HG03457 (cell line): ENCODE data around the gene SLC29A3.

Experiments used
- ATAC-seq: cut with Tn5 transposase; IDR thresholded peaks from one replicate; pipeline ENCODE4 v1.9.1; 2021; ENCODE audit warnings: moderate number of reproducible peaks; ENCODE audit not compliant: unreplicated experiment

The SLC29A3 gene

GRCh38 chr10:71319800-71320392 is 837 bp downstream of the SLC29A3 start:
- no peak for ATAC-seq

GRCh38 chr10:71320592-71320991 is 1.5 kb downstream of the SLC29A3 start:
- no peak for ATAC-seq

- ATAC-seq, result no peak
Observed at GRCh38 chr10:71321386-71321785, 2.3 kb downstream of the SLC29A3 start.

GRCh38 chr10:71323407-71323806 is 4.3 kb downstream of the SLC29A3 start:
- no peak for ATAC-seq

GRCh38 chr10:71324743-71325142 is 5.7 kb downstream of the SLC29A3 start:
- ATAC-seq, result no peak

GRCh38 chr10:71325267-71325666 is 6.2 kb downstream of the SLC29A3 start:
- ATAC-seq, result no peak

- no peak for ATAC-seq
Observed at GRCh38 chr10:71326464-71326881, 7.4 kb downstream of the SLC29A3 start.

- ATAC-seq, result no peak
Observed at GRCh38 chr10:71330789-71331404, 11.8 kb downstream of the SLC29A3 start.

- ATAC-seq, result no peak
Observed at GRCh38 chr10:71331736-71332135, 12.7 kb downstream of the SLC29A3 start.

- no peak for ATAC-seq
Observed at GRCh38 chr10:71332466-71332865, 13.4 kb downstream of the SLC29A3 start.

- ATAC-seq, result no peak
Observed at GRCh38 chr10:71333129-71333887, 14.2 kb downstream of the SLC29A3 start.

- ATAC-seq, result no peak
Observed at GRCh38 chr10:71334221-71334791, 15.2 kb downstream of the SLC29A3 start.

- no peak for ATAC-seq
Observed at GRCh38 chr10:71335173-71335708, 16.2 kb downstream of the SLC29A3 start.

- no peak for ATAC-seq
Observed at GRCh38 chr10:71336632-71337031, 17.6 kb downstream of the SLC29A3 start.

GRCh38 chr10:71337219-71337701 is 18.2 kb downstream of the SLC29A3 start:
- no peak for ATAC-seq

GRCh38 chr10:71338728-71339495 is 19.9 kb downstream of the SLC29A3 start:
- ATAC-seq, result no peak

- no peak for ATAC-seq
Observed at GRCh38 chr10:71339796-71340589, 20.9 kb downstream of the SLC29A3 start.

GRCh38 chr10:71342573-71343391 is 23.7 kb downstream of the SLC29A3 start:
- ATAC-seq, result no peak

- ATAC-seq, result no peak
Observed at GRCh38 chr10:71343392-71343773, 24.3 kb downstream of the SLC29A3 start.
